ENCODE data around the gene DRC3.

DNA sequence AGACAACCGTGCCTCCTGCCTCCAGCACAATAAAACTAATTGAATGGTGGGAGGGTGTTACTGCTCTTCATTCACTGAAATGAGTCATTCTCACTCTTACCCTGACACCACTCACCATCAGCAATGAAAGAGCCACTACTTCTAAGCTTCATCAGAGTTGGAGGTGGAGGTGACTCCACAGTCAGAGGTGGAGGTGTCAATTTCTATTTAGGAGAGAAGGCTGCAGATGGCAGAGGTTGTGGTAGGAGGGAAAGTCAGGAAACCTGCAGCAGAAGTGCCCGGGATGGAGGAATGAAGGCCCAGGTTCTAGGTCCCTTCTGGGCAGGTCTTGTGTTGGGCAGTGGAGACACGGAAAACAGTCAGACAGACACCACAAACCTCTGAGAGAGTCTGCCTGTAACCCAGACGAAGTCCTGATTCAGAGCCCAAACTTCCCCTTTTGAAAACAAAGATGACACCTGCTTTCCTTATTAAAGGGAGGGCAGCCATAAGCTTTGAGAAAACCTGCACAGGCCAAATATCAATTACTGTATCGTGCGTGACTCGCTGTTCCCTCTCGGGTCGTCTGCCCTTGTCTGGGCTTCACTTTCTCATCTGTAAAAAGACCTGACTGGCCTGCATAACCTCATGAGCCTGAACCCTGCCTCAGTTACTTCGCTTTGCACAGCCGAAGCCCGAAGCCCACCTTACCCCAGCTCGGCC lies 65.6 kb downstream of the DRC3 start:
- TF ChIP-seq GABPA (IDR thresholded peaks at IDR 0.05 in 1 of 2, conservative IDR thresholded peaks at IDR 0.05 in 1 of 2) (no peak), CTCF (IDR thresholded peaks at IDR 0.05; ENCODE audit: low read depth, low read length, missing input control) (no peak), YY1 (IDR thresholded peaks at IDR 0.05) (no peak), TAF1 (conservative IDR thresholded peaks at IDR 0.05) (no peak), REST (IDR thresholded peaks at IDR 0.05) (no peak), JUND (IDR thresholded peaks at IDR 0.05) (no peak)
- TF ChIP-seq, protein P1, sequence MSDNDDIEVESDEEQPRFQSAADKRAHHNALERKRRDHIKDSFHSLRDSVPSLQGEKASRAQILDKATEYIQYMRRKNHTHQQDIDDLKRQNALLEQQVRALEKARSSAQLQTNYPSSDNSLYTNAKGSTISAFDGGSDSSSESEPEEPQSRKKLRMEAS (IDR thresholded peaks at IDR 0.05), result no peak
